DMS153 treated with DMSO at 0.1 percent for 48 hours (cell line): ENCODE results near the gene PITPNC1.
"Not testable (repeated sequence)": the region's sequence is repeated elsewhere in the genome, so short reads cannot be mapped to it uniquely, and the experiment has no call there.

Source experiments
- DNase-seq: peaks from one replicate; lab custom pipeline; 2025; ENCODE audit not compliant: unreplicated experiment; lab: John Stamatoyannopoulos, UW

Gene PITPNC1

GRCh38 chr17:67712375-67712774, 335.3 kb downstream of the PITPNC1 start:
- no peak for DNase-seq

- DNase-seq = no peak
Measured at GRCh38 chr17:67713169-67713568, 336.1 kb downstream of the PITPNC1 start.

GRCh38 chr17:67716405-67716798, 339.3 kb downstream of the PITPNC1 start:
- DNase-seq = no peak

GRCh38 chr17:67717192-67717623, 340.1 kb downstream of the PITPNC1 start:
- peak; percentile 55 for DNase-seq

- DNase-seq = peak; percentile 97
Measured at GRCh38 chr17:67717624-67718324, 340.7 kb downstream of the PITPNC1 start, which contains the start of gene NOL11. NOL11 (plus strand) TSS chr17:67717936; CDS start chr17:67717948, 12 bp downstream.

- no peak for DNase-seq
Measured at GRCh38 chr17:67718325-67718941, 341.4 kb downstream of the PITPNC1 start.

GRCh38 chr17:67725373-67725791, 348.3 kb downstream of the PITPNC1 start:
- DNase-seq = no peak

- no peak for DNase-seq
Measured at GRCh38 chr17:67725807-67726206, 348.7 kb downstream of the PITPNC1 start.

- not testable (repeated sequence) for DNase-seq
Measured at GRCh38 chr17:67727152-67728039, 350.3 kb downstream of the PITPNC1 start.

- DNase-seq = no peak
Measured at GRCh38 chr17:67729903-67730302, 352.8 kb downstream of the PITPNC1 start.

GRCh38 chr17:67730731-67731130, 353.6 kb downstream of the PITPNC1 start:
- DNase-seq = no peak

GRCh38 chr17:67733449-67733848, 356.4 kb downstream of the PITPNC1 start:
- no peak for DNase-seq

GRCh38 chr17:67737145-67737544, 360.1 kb downstream of the PITPNC1 start:
- DNase-seq = no peak

GRCh38 chr17:67742025-67742424, 364.9 kb downstream of the PITPNC1 start:
- no peak for DNase-seq
